IMR-90 (cell line): ENCODE results near the gene ZNF783. TPM values are rescaled to one million over a fixed set of nuclear protein-coding genes. Genes with fewer than 3 reads are reported as not detected.

ENCODE experiments used
- ATAC-seq: fragments of 200-7000 bp; cut with Tn5 transposase; 2 replicates; pipeline ENCODE4 v1.9.1; 2020; ENCODE audit warnings: low read depth, mild to moderate bottlenecking, moderate library complexity
- BruUV-seq: library from RNA; stranded (reverse); fragments of 400-500 nt; replicated peaks from 2 replicates; lab custom pipeline; 2021; lab: Mats Ljungman, UMichigan
- CTCF ChIA-PET: fragments of 300-600 bp; formaldehyde crosslinking; extraction: SDS; loops from one replicate; lab custom pipeline; 2021; ENCODE audit warnings: antibody characterized with exemption; lab: Yijun Ruan, JAX
- POLR2A ChIA-PET: fragments of 300-600 bp; sonication (Branson Sonifier 250); formaldehyde crosslinking; loops from one replicate; lab custom pipeline; 2022; ENCODE audit warnings: antibody characterized with exemption; ENCODE audit not compliant: unreplicated experiment; lab: Charles Lee
- DNase-seq: peaks from one replicate; pipeline ENCODE4 v3.0.0; 2013
- H2AFZ ChIP-seq: replicated peaks from 2 replicates; pipeline ENCODE3; 2013; ENCODE audit warnings: low read length, mild to moderate bottlenecking; ENCODE audit not compliant: poor library complexity
- H2AK5ac ChIP-seq: 2 replicates; pipeline ENCODE4 v1.6.1; 2013; ENCODE audit warnings: low read depth, low read length, inconsistent platforms
- H2AK9ac ChIP-seq: replicated peaks from 2 replicates; pipeline ENCODE3; 2013; ENCODE audit warnings: mild to moderate bottlenecking, low read depth, low read length, moderate library complexity; ENCODE audit not compliant: poor library complexity
- H2BK120ac ChIP-seq: 2 replicates; pipeline ENCODE4 v1.6.1; 2013; ENCODE audit warnings: low read depth, low read length, inconsistent platforms
- H2BK15ac ChIP-seq: 3 replicates; pipeline ENCODE4 v1.6.1; 2013; ENCODE audit warnings: low read depth, low read length, inconsistent platforms
- H2BK20ac ChIP-seq: 2 replicates; pipeline ENCODE4 v1.6.1; 2013; ENCODE audit warnings: low read depth, mild to moderate bottlenecking, inconsistent platforms, low read length, moderate library complexity
- H2BK5ac ChIP-seq: 2 replicates; pipeline ENCODE4 v1.6.1; 2013; ENCODE audit warnings: mild to moderate bottlenecking, low read depth, low read length, inconsistent platforms; ENCODE audit not compliant: poor library complexity, severe bottlenecking
- H3K14ac ChIP-seq: replicated peaks from 2 replicates; pipeline ENCODE4 v1.6.1; 2013; ENCODE audit warnings: low read depth, low read length, inconsistent platforms
- H3K18ac ChIP-seq: 2 replicates; pipeline ENCODE4 v1.6.1; 2013; ENCODE audit warnings: low read depth, low read length, control low read depth
- H3K23ac ChIP-seq: 2 replicates; pipeline ENCODE4 v1.6.1; 2013; ENCODE audit warnings: low read depth, low read length, inconsistent platforms
- H3K27ac ChIP-seq: 2 replicates; pipeline ENCODE4 v1.5.1; 2013; ENCODE audit warnings: mild to moderate bottlenecking, control low read depth, low read length; ENCODE audit not compliant: insufficient read depth
- H3K27me3 ChIP-seq: 2 replicates; pipeline ENCODE4 v1.6.1; 2013; ENCODE audit warnings: low read length; ENCODE audit not compliant: control insufficient read depth, insufficient read depth
- H3K36me3 ChIP-seq: 2 replicates; pipeline ENCODE4 v1.6.1; 2013; ENCODE audit warnings: low read length, mixed read lengths; ENCODE audit not compliant: control insufficient read depth, insufficient read depth
- H3K4ac ChIP-seq: 2 replicates; pipeline ENCODE4 v1.6.1; 2013; ENCODE audit warnings: low read depth, low read length, inconsistent platforms
- H3K4me1 ChIP-seq: 2 replicates; pipeline ENCODE4 v1.6.1; 2013; ENCODE audit warnings: low read length, mixed read lengths; ENCODE audit not compliant: control insufficient read depth, insufficient read depth
- H3K4me2 ChIP-seq: 2 replicates; pipeline ENCODE4 v1.6.1; 2013; ENCODE audit warnings: low read depth, mild to moderate bottlenecking, control low read depth, low read length, moderate library complexity
- H3K4me3 ChIP-seq: 2 replicates; pipeline ENCODE4 v1.5.1; 2013; ENCODE audit warnings: low read depth, mild to moderate bottlenecking, control low read depth, low read length, moderate library complexity; ENCODE audit not compliant: insufficient read depth
- H3K56ac ChIP-seq: 2 replicates; pipeline ENCODE4 v1.6.1; 2013; ENCODE audit warnings: low read length, inconsistent platforms; ENCODE audit not compliant: insufficient read depth; ENCODE audit errors: extremely low read depth
- H3K79me1 ChIP-seq, 2 experiments: 2 replicates each; pipeline ENCODE4 v1.6.1; 2013; ENCODE audit warnings: low read length in 2 of 2, inconsistent platforms in 1 of 2, low read depth in 1 of 2
- H3K9ac ChIP-seq: 2 replicates; pipeline ENCODE4 v1.6.1; 2013; ENCODE audit warnings: low read depth, low read length, control low read depth
- H3K9me1 ChIP-seq: 2 replicates; pipeline ENCODE4 v1.6.1; 2013; ENCODE audit warnings: low read length, inconsistent platforms; ENCODE audit not compliant: insufficient read depth
- H3K9me3 ChIP-seq: 2 replicates; pipeline ENCODE4 v1.6.1; 2013; ENCODE audit warnings: low read length; ENCODE audit not compliant: control insufficient read depth, insufficient read depth
- H4K20me1 ChIP-seq: 2 replicates; pipeline ENCODE4 v1.6.1; 2013; ENCODE audit warnings: low read length, inconsistent platforms; ENCODE audit not compliant: insufficient read depth
- H4K5ac ChIP-seq: 2 replicates; pipeline ENCODE4 v1.6.1; 2013; ENCODE audit warnings: mild to moderate bottlenecking, low read depth, low read length, control low read depth
- H4K8ac ChIP-seq, 2 experiments: 2 replicates each; pipeline ENCODE4 v1.6.1; 2013; ENCODE audit warnings: low read depth in 2 of 2, low read length in 2 of 2, control low read depth in 1 of 2, inconsistent platforms in 1 of 2
- H4K91ac ChIP-seq: 2 replicates; pipeline ENCODE4 v1.6.1; 2013; ENCODE audit warnings: low read depth, low read length, inconsistent platforms; ENCODE audit not compliant: insufficient read depth
- CEBPB ChIP-seq: IDR thresholded peaks from 2 replicates; pipeline ENCODE4 v1.6.1; 2012; ENCODE audit warnings: low read depth, low read length, improper control_type of control experiment
- CHD1 ChIP-seq: IDR thresholded peaks from 2 replicates; pipeline ENCODE4 v1.6.1; 2012; ENCODE audit warnings: low read depth, low read length, improper control_type of control experiment
- ELK1 ChIP-seq: fragments of 150-350 bp; IDR thresholded peaks from 2 replicates; pipeline ENCODE4 v1.6.1; 2016; ENCODE audit warnings: low read depth, mild to moderate bottlenecking, low read length, moderate library complexity, borderline replicate concordance
- FOS ChIP-seq: fragments of 150-350 bp; IDR thresholded peaks from 2 replicates; pipeline ENCODE4 v1.6.1; 2016; ENCODE audit warnings: low read depth, low read length
- MAFK ChIP-seq: IDR thresholded peaks from 2 replicates; pipeline ENCODE4 v1.6.1; 2012; ENCODE audit warnings: low read depth, low read length, improper control_type of control experiment
- MAZ ChIP-seq: IDR thresholded peaks from 2 replicates; pipeline ENCODE4 v1.6.1; 2012; ENCODE audit warnings: low read depth, mild to moderate bottlenecking, low read length, improper control_type of control experiment, moderate library complexity, borderline replicate concordance
- MXI1 ChIP-seq: IDR thresholded peaks from 2 replicates; pipeline ENCODE4 v1.6.1; 2012; ENCODE audit warnings: low read depth, mild to moderate bottlenecking, low read length, moderate library complexity, borderline replicate concordance
- NFE2L2 ChIP-seq: fragments of 150-350 bp; IDR thresholded peaks from 2 replicates; pipeline ENCODE4 v1.6.1; 2016; ENCODE audit warnings: low read depth, mild to moderate bottlenecking, low read length
- POLR2A ChIP-seq: IDR thresholded peaks from 2 replicates; pipeline ENCODE4 v1.6.1; 2012; ENCODE audit warnings: mild to moderate bottlenecking, low read depth, low read length
- RAD21 ChIP-seq: IDR thresholded peaks from 2 replicates; pipeline ENCODE4 v1.6.1; 2012; ENCODE audit warnings: low read length, improper control_type of control experiment
- RFX5 ChIP-seq: IDR thresholded peaks from 2 replicates; pipeline ENCODE4 v1.8.0; 2012; ENCODE audit warnings: low read depth, mild to moderate bottlenecking, low read length, moderate library complexity
- SMC3 ChIP-seq: fragments of 150-350 bp; IDR thresholded peaks from 2 replicates; pipeline ENCODE4 v1.6.1; 2016; ENCODE audit warnings: low read depth, mild to moderate bottlenecking, antibody characterized with exemption, low read length, moderate library complexity
- USF2 ChIP-seq: fragments of 150-350 bp; IDR thresholded peaks from 2 replicates; pipeline ENCODE4 v1.6.1; 2017; ENCODE audit warnings: mild to moderate bottlenecking, antibody characterized with exemption, low read length, low read depth
- WGBS, 2 experiments: methylation state at CpG; one replicate each; pipeline versions ENCODE4 v1.1.5 to v1.1.7; 2013; ENCODE audit warnings: missing lambda C conversion rate in 2 of 2; ENCODE audit not compliant: insufficient read length in 1 of 2; ENCODE audit errors: extremely low coverage in 2 of 2; 5-methylcytosine and 5-hydroxymethylcytosine counted together
- dilution Hi-C: fragments of 300-500 bp; cut with HindIII; formaldehyde crosslinking; loops from one replicate; pipeline ENCODE4 v1.14.3; 2018; ENCODE audit warnings: low sequenced_read_pairs; ENCODE audit not compliant: unreplicated experiment
- in situ Hi-C: fragments of 300-500 bp; cut with MboI; formaldehyde crosslinking; loops from 3 replicates; pipeline ENCODE4 v1.14.3; 2019; ENCODE audit warnings: low sequenced_read_pairs, inconsistent platforms, mixed read lengths
- intact Hi-C: fragments of 100-400 bp; cut with micrococcal nuclease; formaldehyde crosslinking; loops from 2 replicates; pipeline ENCODE4 v1.10.0; 2022
- polyA plus RNA-seq, 3 experiments: library from polyadenylated mRNA; depleted of rRNA; stranded (reverse); fragments of >200 nt; gene quantifications; 2 replicates each; pipeline ENCODE4 v1.2.3, GENCODE V29; 2012; ENCODE audit warnings: low replicate concordance in 1 of 3
- total RNA-seq: library from RNA; depleted of rRNA; stranded (reverse); fragments of >200 nt; gene quantifications from 2 replicates; pipeline ENCODE4 v1.2.3, GENCODE V29; 2012

ZNF783 gene
- total and polyA plus RNA-seq, 2 of the 4 experiments (the other 2 are of a cell fraction): 2.3 to 7.2 TPM

- no peaks in the 10 kb centered on the region; the same call in 1 of the 2 replicates for H4K20me1 ChIP-seq
- no peak overlapping the region for H3K4me2 ChIP-seq
- no peak overlapping the region for H2BK120ac ChIP-seq
- no peaks in the 10 kb centered on the region for H3K27me3 ChIP-seq
- DNase-seq: no peak
- dilution Hi-C loops: no loop called here
- H3K79me1 ChIP-seq: no peaks in the 10 kb centered on the region; a peak in 1 of 4 replicates
- H3K9me3 ChIP-seq: no peaks in the 10 kb centered on the region
- H3K4me1 ChIP-seq: no peaks in the 10 kb centered on the region
- in situ Hi-C loops: no loop called here
- POLR2A ChIA-PET: no interaction called here
- H4K5ac ChIP-seq: no peak overlapping the region
- BruUV-seq: no TSS peak
- no peak overlapping the region for H3K9ac ChIP-seq
- no peak overlapping the region for H3K18ac ChIP-seq
- no peak overlapping the region for H2AK9ac ChIP-seq
- no peak overlapping the region for H2AFZ ChIP-seq
- H3K23ac ChIP-seq: no peak overlapping the region
- H3K56ac ChIP-seq: no peak overlapping the region
- no peak overlapping the region for H2AK5ac ChIP-seq
- peaks cover 45% of the 10 kb centered on the region for H3K36me3 ChIP-seq
- no peak overlapping the region for H3K4ac ChIP-seq
- no peak overlapping the region for H4K8ac ChIP-seq
- 100% methylated on average over 1 of the region's 9 CpGs; no CpG with 5 or more reads in 1 of the 2 experiments for WGBS, 2 experiments
- CTCF ChIA-PET: no interaction called here
- no peak overlapping the region for H2BK5ac ChIP-seq
- H3K14ac ChIP-seq: no peak overlapping the region
- H2BK15ac ChIP-seq: no peak overlapping the region
- no peak overlapping the region for H3K27ac ChIP-seq
- TF ChIP-seq MXI1 (no peak), MAFK (no peak), USF2 (no peak), RFX5 (no peak), RAD21 (no peak), NFE2L2 (no peak), CEBPB (no peak), SMC3 (no peak), CHD1 (no peak), POLR2A (no peak), ELK1 (no peak), MAZ (no peak), FOS (no peak)
- no peak for ATAC-seq
- H2BK20ac ChIP-seq: no peak overlapping the region
- H3K9me1 ChIP-seq: 0 out of 2 replicates have a peak, but pooled peaks cover 5% of the 10 kb centered on the region
- no peak overlapping the region for H3K4me3 ChIP-seq
- intact Hi-C loops: no loop called here
- no peak overlapping the region for H4K91ac ChIP-seq
These were observed 15.9 kb downstream of the ZNF783 start for GRCh38 chr7:149277871-149278270.
